CD14-positive monocyte (primary cell): ENCODE results near the gene FAF1. TPM values are rescaled to one million over a fixed set of nuclear protein-coding genes. Genes with fewer than 3 reads are reported as not detected.

ENCODE experiments used
- DNase-seq, 3 donors: peaks; one replicate each; pipeline ENCODE4 v3.0.0-alpha.2; 2011 to 2022
- H2AFZ ChIP-seq: 2 replicates; pipeline ENCODE4 v1.6.0; 2012; ENCODE audit warnings: mild to moderate bottlenecking, low read depth, low read length, inconsistent platforms; ENCODE audit not compliant: insufficient read depth, poor library complexity, severe bottlenecking
- H3K27ac ChIP-seq, 2 donors: 1 replicate in 1 of 2; 2 replicates in 1 of 2; pipeline ENCODE4 v1.5.1; 2012 to 2013; ENCODE audit warnings: low read length in 2 of 2, control low read depth in 1 of 2, inconsistent platforms in 1 of 2, low read depth in 1 of 2, mild to moderate bottlenecking in 1 of 2
- H3K27me3 ChIP-seq, 2 donors: one replicate each; pipeline versions ENCODE4 v1.6.0 to v1.6.1; 2011 to 2013; ENCODE audit warnings: low read length in 2 of 2; ENCODE audit not compliant: control insufficient read depth in 2 of 2, insufficient read depth in 2 of 2
- H3K36me3 ChIP-seq, 2 donors: replicated peaks in 1 of 2; 1 replicate in 1 of 2; 2 replicates in 1 of 2; pipeline versions ENCODE4 v1.5.1 to v1.6.1; 2012 to 2013; ENCODE audit warnings: low read length in 2 of 2, control low read depth in 1 of 2, inconsistent platforms in 1 of 2, mild to moderate bottlenecking in 1 of 2; ENCODE audit not compliant: insufficient read depth in 2 of 2, control insufficient read depth in 1 of 2
- H3K4me1 ChIP-seq, 2 donors: 1 replicate in 1 of 2; 2 replicates in 1 of 2; pipeline versions ENCODE4 v1.5.1 to v1.6.1; 2012 to 2013; ENCODE audit warnings: low read length in 2 of 2, control low read depth in 1 of 2, inconsistent platforms in 1 of 2, mild to moderate bottlenecking in 1 of 2, moderate library complexity in 1 of 2; ENCODE audit not compliant: insufficient read depth in 2 of 2, control insufficient read depth in 1 of 2
- H3K4me2 ChIP-seq: replicated peaks from 2 replicates; pipeline ENCODE3; 2012; ENCODE audit warnings: low read length, moderate library complexity, mild to moderate bottlenecking; ENCODE audit not compliant: poor library complexity, severe bottlenecking; ENCODE audit errors: extremely low read depth
- H3K4me3 ChIP-seq, 3 experiments: fragments of 200-600 bp in 1 of 3; sonication (generic) in 1 of 3; replicated peaks in 1 of 3; 1 replicate in 2 of 3; 2 replicates in 1 of 3; pipeline ENCODE4 v1.5.1; 2011 to 2013; ENCODE audit warnings: low read length in 3 of 3, mild to moderate bottlenecking in 3 of 3, control low read depth in 2 of 3, low read depth in 2 of 3, inconsistent platforms in 1 of 3, moderate library complexity in 1 of 3
- H3K79me2 ChIP-seq: 2 replicates; pipeline ENCODE4 v1.6.0; 2012; ENCODE audit warnings: mild to moderate bottlenecking, control low read depth, inconsistent platforms, low read length, moderate library complexity; ENCODE audit not compliant: insufficient read depth
- H3K9ac ChIP-seq: 2 replicates; pipeline ENCODE4 v1.6.0; 2017; ENCODE audit warnings: low read length, mild to moderate bottlenecking; ENCODE audit not compliant: insufficient read depth, poor library complexity, severe bottlenecking
- H3K9me3 ChIP-seq, 2 donors: replicated peaks in 1 of 2; 1 replicate in 1 of 2; 2 replicates in 1 of 2; pipeline versions ENCODE4 v1.5.1 to v1.6.1; 2012 to 2013; ENCODE audit warnings: low read length in 2 of 2, control low read depth in 1 of 2; ENCODE audit not compliant: control insufficient read depth in 1 of 2, insufficient read depth in 1 of 2
- H4K20me1 ChIP-seq: 2 replicates; pipeline ENCODE4 v1.6.0; 2012; ENCODE audit warnings: mild to moderate bottlenecking, low read length, control low read depth, moderate library complexity; ENCODE audit not compliant: insufficient read depth
- H3K27ac Mint-ChIP-seq, 7 donors: one replicate each; pipeline ENCODE4 v1.8.0; 2020; ENCODE audit warnings: mild to moderate bottlenecking in 7 of 7, mixed read lengths in 7 of 7, moderate library complexity in 6 of 7, inconsistent platforms in 2 of 7
- H3K27me3 Mint-ChIP-seq, 3 donors: one replicate each; pipeline ENCODE4 v1.8.0; 2021 to 2022; ENCODE audit warnings: low read depth in 3 of 3, mild to moderate bottlenecking in 3 of 3, mixed read lengths in 3 of 3, moderate library complexity in 3 of 3, inconsistent platforms in 1 of 3
- H3K36me3 Mint-ChIP-seq, 2 donors: one replicate each; pipeline ENCODE4 v1.8.0; 2020; ENCODE audit warnings: mixed read lengths in 2 of 2, inconsistent platforms in 1 of 2, mild to moderate bottlenecking in 1 of 2
- H3K4me1 Mint-ChIP-seq: one replicate; pipeline ENCODE4 v1.8.0; 2020; ENCODE audit warnings: mild to moderate bottlenecking, mixed read lengths
- H3K4me3 Mint-ChIP-seq, 2 donors: one replicate each; pipeline ENCODE4 v1.8.0; 2020; ENCODE audit warnings: mild to moderate bottlenecking in 2 of 2, mixed read lengths in 2 of 2, moderate library complexity in 1 of 2
- H3K9me3 Mint-ChIP-seq, 7 donors: one replicate each; pipeline ENCODE4 v1.8.0; 2020 to 2022; ENCODE audit warnings: mixed read lengths in 7 of 7, mild to moderate bottlenecking in 6 of 7, moderate library complexity in 6 of 7, inconsistent platforms in 2 of 7
- WGBS: methylation state at CpG from one replicate; pipeline ENCODE4 v1.1.5; 2013; ENCODE audit warnings: missing lambda C conversion rate; ENCODE audit not compliant: insufficient coverage; 5-methylcytosine and 5-hydroxymethylcytosine counted together
- intact Hi-C, 2 donors: fragments of 100-400 bp; cut with micrococcal nuclease; formaldehyde crosslinking; loops; one replicate each; pipeline versions ENCODE4 v1.15.0 to v1.15.1; 2023
- polyA plus RNA-seq, 3 donors: library from polyadenylated mRNA; depleted of rRNA in 1 of 3; unstranded in 2 of 3; stranded (reverse) in 1 of 3; fragments of 300-500 nt in 2 of 3; fragments of >200 nt in 1 of 3; fragmentation: Illumina TruSeq in 2 of 3; gene quantifications; 1 replicate in 2 of 3; 2 replicates in 1 of 3; pipeline ENCODE4 v1.2.3, GENCODE V29; 2012 to 2021
- TF ChIP-seq, protein P1 (sequence below): fragments of 200-600 bp; IDR thresholded peaks from one replicate; pipeline ENCODE4 v1.8.0; 2022; ENCODE audit warnings: antibody characterized with exemption, mild to moderate bottlenecking

FAF1 gene
- polyA plus RNA-seq, 3 donors = 11.4 to 29.6 (median 16.9) TPM

DNA sequence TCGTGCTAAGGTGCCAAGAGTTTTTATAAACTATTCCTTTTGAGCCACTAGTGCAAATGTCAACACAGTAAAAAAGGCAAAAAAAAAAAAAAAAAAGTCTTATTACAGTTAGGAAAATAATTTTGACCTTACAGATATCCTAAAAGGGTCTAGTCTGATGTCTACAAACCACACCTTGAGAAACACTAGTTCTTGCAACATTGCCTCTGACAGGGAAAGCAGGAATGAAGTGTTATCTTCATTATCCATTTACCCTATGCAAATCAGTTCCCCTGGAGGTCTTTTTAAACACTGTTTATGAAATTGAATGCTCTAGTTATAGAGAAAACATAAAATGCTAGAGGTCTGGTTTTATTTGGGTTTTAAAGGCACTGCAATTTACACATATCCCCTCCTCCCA is 421.6 kb downstream of the FAF1 start:
- TF ChIP-seq, protein P1, sequence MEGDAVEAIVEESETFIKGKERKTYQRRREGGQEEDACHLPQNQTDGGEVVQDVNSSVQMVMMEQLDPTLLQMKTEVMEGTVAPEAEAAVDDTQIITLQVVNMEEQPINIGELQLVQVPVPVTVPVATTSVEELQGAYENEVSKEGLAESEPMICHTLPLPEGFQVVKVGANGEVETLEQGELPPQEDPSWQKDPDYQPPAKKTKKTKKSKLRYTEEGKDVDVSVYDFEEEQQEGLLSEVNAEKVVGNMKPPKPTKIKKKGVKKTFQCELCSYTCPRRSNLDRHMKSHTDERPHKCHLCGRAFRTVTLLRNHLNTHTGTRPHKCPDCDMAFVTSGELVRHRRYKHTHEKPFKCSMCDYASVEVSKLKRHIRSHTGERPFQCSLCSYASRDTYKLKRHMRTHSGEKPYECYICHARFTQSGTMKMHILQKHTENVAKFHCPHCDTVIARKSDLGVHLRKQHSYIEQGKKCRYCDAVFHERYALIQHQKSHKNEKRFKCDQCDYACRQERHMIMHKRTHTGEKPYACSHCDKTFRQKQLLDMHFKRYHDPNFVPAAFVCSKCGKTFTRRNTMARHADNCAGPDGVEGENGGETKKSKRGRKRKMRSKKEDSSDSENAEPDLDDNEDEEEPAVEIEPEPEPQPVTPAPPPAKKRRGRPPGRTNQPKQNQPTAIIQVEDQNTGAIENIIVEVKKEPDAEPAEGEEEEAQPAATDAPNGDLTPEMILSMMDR = no peak
- WGBS = no CpG with 5 or more reads among the region's 1 CpG
- Histone ChIP-seq H3K9ac (no peak overlapping the region), H3K79me2 (no peaks in the 10 kb centered on the region), H3K9me3 (no peaks in the 10 kb centered on the region), H2AFZ (no peak overlapping the region), H3K4me1 (no peaks in the 10 kb centered on the region), H3K27me3 (no peaks in the 10 kb centered on the region), H4K20me1 (no peaks in the 10 kb centered on the region), H3K27ac (no peak overlapping the region), H3K4me2 (no peak overlapping the region), H3K4me3 (no peak overlapping the region), H3K36me3 (peaks cover 14 to 15% of the 10 kb centered on the region in 2 donors)
- DNase-seq = no peak
- no peak overlapping the region for H3K4me3 Mint-ChIP-seq
- H3K4me1 Mint-ChIP-seq = no peaks in the 10 kb centered on the region
- H3K9me3 Mint-ChIP-seq = no peaks in the 10 kb centered on the region
- no peaks in the 10 kb centered on the region for H3K27me3 Mint-ChIP-seq
- peaks cover 17 to 32% of the 10 kb centered on the region in 2 donors for H3K36me3 Mint-ChIP-seq
- intact Hi-C loops = no loop called here
- H3K27ac Mint-ChIP-seq = no peak overlapping the region

DNA sequence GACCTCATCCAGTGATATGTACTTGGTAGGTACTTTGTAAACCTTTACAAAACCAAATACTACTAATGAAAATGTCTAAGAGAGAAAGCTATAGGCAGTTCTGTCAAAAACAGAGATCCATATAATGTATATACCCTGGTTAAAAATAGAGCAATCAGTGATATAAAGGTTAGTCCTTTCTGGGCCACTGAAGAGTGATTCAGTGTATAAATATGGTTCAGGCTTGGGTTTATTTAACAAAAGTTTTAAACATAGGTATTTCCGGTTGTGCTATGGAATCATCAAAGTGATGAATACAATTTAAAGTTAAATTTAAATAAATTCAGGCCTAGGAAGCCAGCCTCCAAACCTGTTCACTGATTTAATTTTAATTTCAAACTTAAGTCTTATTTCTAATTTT is 428.5 kb downstream of the FAF1 start:
- Histone ChIP-seq H3K4me3 (no peak overlapping the region), H4K20me1 (no peaks in the 10 kb centered on the region), H3K79me2 (no peaks in the 10 kb centered on the region), H3K27me3 (no peaks in the 10 kb centered on the region), H3K36me3 (peaks cover 9 to 25% of the 10 kb centered on the region in 2 donors), H3K27ac (no peak overlapping the region), H3K9me3 (no peaks in the 10 kb centered on the region), H3K9ac (no peak overlapping the region), H2AFZ (no peak overlapping the region), H3K4me2 (no peak overlapping the region), H3K4me1 (no peaks in the 10 kb centered on the region)
- no CpG with 5 or more reads among the region's 1 CpG for WGBS
- no peaks in the 10 kb centered on the region for H3K27me3 Mint-ChIP-seq
- peaks cover 0 to 2% (median 0%) of the 10 kb centered on the region in 7 donors for H3K9me3 Mint-ChIP-seq
- intact Hi-C loops = no loop called here
- no peak overlapping the region for H3K4me3 Mint-ChIP-seq
- H3K4me1 Mint-ChIP-seq = no peaks in the 10 kb centered on the region
- peaks cover 38 to 45% of the 10 kb centered on the region in 2 donors for H3K36me3 Mint-ChIP-seq
- no peak for DNase-seq
- no peak overlapping the region for H3K27ac Mint-ChIP-seq
- TF ChIP-seq, protein P1 = no peak
